Liver (tissue), 9 donors: Measurements from ENCODE around the gene SERPINB8. TPM values are rescaled to one million over a fixed set of nuclear protein-coding genes. Genes with fewer than 3 reads are reported as not detected.

Source experiments
- DNase-seq: peaks from one replicate; pipeline ENCODE4 v3.0.0-alpha.2; 2017; ENCODE audit warnings: low spot score
- H3K27ac ChIP-seq, 2 donors: one replicate each; pipeline ENCODE4 v1.7.0; 2013; ENCODE audit warnings: inconsistent platforms in 2 of 2, low read length in 2 of 2, control low read depth in 1 of 2, low read depth in 1 of 2, mild to moderate bottlenecking in 1 of 2
- H3K27me3 ChIP-seq, 4 donors: one replicate each; pipeline versions ENCODE4 v1.6.1 to v1.7.0; 2013; ENCODE audit warnings: low read length in 3 of 4, inconsistent platforms in 1 of 4, mild to moderate bottlenecking in 1 of 4, moderate library complexity in 1 of 4; ENCODE audit not compliant: control insufficient read depth in 4 of 4, insufficient read depth in 4 of 4
- H3K36me3 ChIP-seq, 4 donors: one replicate each; pipeline versions ENCODE4 v1.6.1 to v1.7.0; 2013; ENCODE audit warnings: low read length in 3 of 4, mild to moderate bottlenecking in 3 of 4, low read depth in 1 of 4, moderate library complexity in 1 of 4; ENCODE audit not compliant: control insufficient read depth in 4 of 4, insufficient read depth in 3 of 4
- H3K4me1 ChIP-seq, 4 donors: one replicate each; pipeline versions ENCODE4 v1.6.1 to v1.7.0; 2013; ENCODE audit warnings: low read length in 3 of 4, mild to moderate bottlenecking in 3 of 4, moderate library complexity in 1 of 4; ENCODE audit not compliant: control insufficient read depth in 4 of 4, insufficient read depth in 4 of 4
- H3K4me3 ChIP-seq, 3 donors: one replicate each; pipeline versions ENCODE4 v1.6.1 to v1.7.0; 2013; ENCODE audit warnings: low read length in 3 of 3, control low read depth in 1 of 3, low read depth in 1 of 3, mild to moderate bottlenecking in 1 of 3
- H3K9ac ChIP-seq, 2 donors: one replicate each; pipeline ENCODE4 v1.7.0; 2013; ENCODE audit warnings: low read length in 2 of 2, mild to moderate bottlenecking in 2 of 2, moderate library complexity in 2 of 2, control low read depth in 1 of 2, low read depth in 1 of 2
- H3K9me3 ChIP-seq, 4 donors: one replicate each; pipeline versions ENCODE4 v1.6.1 to v1.7.0; 2013; ENCODE audit warnings: low read length in 3 of 4; ENCODE audit not compliant: control insufficient read depth in 4 of 4
- EGR1 ChIP-seq, 2 donors: IDR thresholded peaks; 2 replicates each; pipeline ENCODE4 v1.6.1; 2016 to 2018; ENCODE audit warnings: antibody characterized with exemption in 2 of 2, low read depth in 2 of 2
- GABPA ChIP-seq, 2 donors: IDR thresholded peaks in 1 of 2; conservative IDR thresholded peaks in 1 of 2; 2 replicates each; pipeline ENCODE4 v1.6.1; 2016; ENCODE audit warnings: antibody characterized with exemption in 2 of 2, mild to moderate bottlenecking in 1 of 2, moderate library complexity in 1 of 2
- HNF4A ChIP-seq, 2 donors: conservative IDR thresholded peaks; 2 replicates each; pipeline ENCODE4 v1.6.1; 2016; ENCODE audit warnings: antibody characterized with exemption in 2 of 2, mild to moderate bottlenecking in 2 of 2
- HNF4G ChIP-seq: IDR thresholded peaks from 2 replicates; pipeline ENCODE4 v1.6.1; 2016; ENCODE audit warnings: antibody characterized with exemption
- NR2F2 ChIP-seq: IDR thresholded peaks from 2 replicates; pipeline ENCODE4 v1.6.1; 2016; ENCODE audit warnings: antibody characterized with exemption
- RAD21 ChIP-seq, 2 donors: IDR thresholded peaks; 2 replicates each; pipeline ENCODE4 v1.6.1; 2016; ENCODE audit warnings: antibody characterized with exemption in 2 of 2, mild to moderate bottlenecking in 2 of 2
- RXRA ChIP-seq, 2 donors: IDR thresholded peaks; 2 replicates each; pipeline ENCODE4 v1.6.1; 2017 to 2018; ENCODE audit warnings: antibody characterized with exemption in 2 of 2, mild to moderate bottlenecking in 1 of 2
- YY1 ChIP-seq: IDR thresholded peaks from 2 replicates; pipeline ENCODE4 v1.6.1; 2016; ENCODE audit warnings: antibody characterized with exemption, mild to moderate bottlenecking
- ZBTB33 ChIP-seq: IDR thresholded peaks from 2 replicates; pipeline ENCODE4 v1.6.1; 2016; ENCODE audit warnings: antibody characterized with exemption
- WGBS: extraction: QIAGEN DNeasy Blood & Tissue Kit; methylation state at CpG from one replicate; pipeline ENCODE4 v1.1.7; 2013; 5-methylcytosine and 5-hydroxymethylcytosine counted together
- polyA plus RNA-seq, 2 donors: library from polyadenylated mRNA; stranded (reverse) in 1 of 2; unstranded in 1 of 2; fragments of 200-250 nt in 1 of 2; fragments of >200 nt in 1 of 2; fragmentation: Nextera tagmentation in 1 of 2; extraction: Ambion mirVana in 1 of 2; gene quantifications; one replicate each; pipeline versions ENCODE4 v1.2.1 to v1.2.3, GENCODE V29; 2013 to 2015
- total RNA-seq, 2 donors: library from RNA; depleted of rRNA; stranded (reverse); fragments of >200 nt; gene quantifications; one replicate each; pipeline ENCODE4 v1.2.3, GENCODE V29; 2014
- donor health status: healthy.
- donor health status: healthy.
- donor health status: healthy.
- donor health status: healthy.
- donor health status: healthy.

SERPINB8 gene
- total and polyA plus RNA-seq, 4 donors, result 2.5 to 8.6 (median 6.7) TPM

- 90% methylated on average over 3 of the region's 3 CpGs for WGBS
- TF ChIP-seq GABPA (IDR thresholded peaks at IDR 0.05 in 1 of 2, conservative IDR thresholded peaks at IDR 0.05 in 1 of 2), result no peak
- H3K4me1 ChIP-seq, result peaks cover 0 to 20% (median 9%) of the 10 kb centered on the region in 4 donors
- no peaks in the 10 kb centered on the region for H3K27me3 ChIP-seq
- H3K36me3 ChIP-seq, result peaks cover 0 to 14% (median 4%) of the 10 kb centered on the region in 4 donors
- no peak overlapping the region for H3K9ac ChIP-seq
- H3K27ac ChIP-seq, result no peak overlapping the region
- no peaks in the 10 kb centered on the region for H3K9me3 ChIP-seq
- no peak for DNase-seq
- H3K4me3 ChIP-seq, result no peak overlapping the region
Observed at GRCh38 chr18:63982361-63982760, 12.5 kb downstream of the SERPINB8 start.

GRCh38 chr18:63986885-63987284, 17.0 kb downstream of the SERPINB8 start:
- Histone ChIP-seq H3K9ac (no peak overlapping the region), H3K36me3 (peaks cover 0 to 11% (median 4%) of the 10 kb centered on the region in 4 donors), H3K9me3 (no peaks in the 10 kb centered on the region), H3K4me1 (no peaks in the 10 kb centered on the region), H3K27me3 (no peaks in the 10 kb centered on the region), H3K4me3 (no peak overlapping the region), H3K27ac (no peak overlapping the region)
- TF ChIP-seq GABPA (IDR thresholded peaks at IDR 0.05 in 1 of 2, conservative IDR thresholded peaks at IDR 0.05 in 1 of 2) (no peak), HNF4G (no peak), RXRA (IDR thresholded peaks at IDR 0.05) (no peak), HNF4A (conservative IDR thresholded peaks at IDR 0.05) (no peak), RAD21 (IDR thresholded peaks at IDR 0.05) (no peak)
- no peak for DNase-seq
- 92% methylated on average over 7 of the region's 7 CpGs for WGBS

- peaks cover 0 to 8% (median 2%) of the 10 kb centered on the region in 4 donors for H3K36me3 ChIP-seq
- H3K4me3 ChIP-seq, result no peak overlapping the region
- H3K4me1 ChIP-seq, result no peaks in the 10 kb centered on the region
- H3K27me3 ChIP-seq, result no peaks in the 10 kb centered on the region
- no peak overlapping the region for H3K27ac ChIP-seq
- no peaks in the 10 kb centered on the region for H3K9me3 ChIP-seq
- no peak overlapping the region for H3K9ac ChIP-seq
- 71% methylated on average over 2 of the region's 2 CpGs for WGBS
- TF ChIP-seq HNF4A (conservative IDR thresholded peaks at IDR 0.05) (no peak), HNF4G (no peak), ZBTB33 (no peak), EGR1 (IDR thresholded peaks at IDR 0.05; ENCODE audit: low read depth in 2 of 2) (no peak)
- DNase-seq, result no peak
Observed at GRCh38 chr18:63987743-63988142, 17.9 kb downstream of the SERPINB8 start.

- TF ChIP-seq NR2F2, result no peak
- TF ChIP-seq YY1, result no peak
- H3K27ac ChIP-seq, result no peak overlapping the region
- H3K4me1 ChIP-seq, result no peaks in the 10 kb centered on the region
- WGBS, result 90% methylated on average over 7 of the region's 7 CpGs
- H3K9me3 ChIP-seq, result no peaks in the 10 kb centered on the region
- H3K9ac ChIP-seq, result no peak overlapping the region
- no peaks in the 10 kb centered on the region for H3K27me3 ChIP-seq
- H3K36me3 ChIP-seq, result no peaks in the 10 kb centered on the region
- no peak overlapping the region for H3K4me3 ChIP-seq
- DNase-seq, result no peak
Observed at GRCh38 chr18:63992751-63993150, 22.9 kb downstream of the SERPINB8 start.
